Activated naive CD4-positive, alpha-beta T cell treated with anti-CD3 and anti-CD28 coated beads, Interleukin-2, amount 50 U/mL, for 16 hours (primary cell): Measurements from ENCODE around the gene NFATC1.

ENCODE experiments used
- DNase-seq: peaks from one replicate; pipeline ENCODE4 v3.0.0-alpha.2; 2020

NFATC1 gene

GRCh38 chr18:79459946-79460480 lies 64.3 kb downstream of the NFATC1 start:
- DNase-seq = no peak

GRCh38 chr18:79460481-79461300 lies 65.0 kb downstream of the NFATC1 start:
- DNase-seq = no peak

GRCh38 chr18:79461627-79462026 lies 65.9 kb downstream of the NFATC1 start:
- DNase-seq = no peak

GRCh38 chr18:79463424-79463960 lies 67.8 kb downstream of the NFATC1 start:
- no peak for DNase-seq

GRCh38 chr18:79465392-79465991 lies 69.8 kb downstream of the NFATC1 start:
- DNase-seq = no peak

DNA sequence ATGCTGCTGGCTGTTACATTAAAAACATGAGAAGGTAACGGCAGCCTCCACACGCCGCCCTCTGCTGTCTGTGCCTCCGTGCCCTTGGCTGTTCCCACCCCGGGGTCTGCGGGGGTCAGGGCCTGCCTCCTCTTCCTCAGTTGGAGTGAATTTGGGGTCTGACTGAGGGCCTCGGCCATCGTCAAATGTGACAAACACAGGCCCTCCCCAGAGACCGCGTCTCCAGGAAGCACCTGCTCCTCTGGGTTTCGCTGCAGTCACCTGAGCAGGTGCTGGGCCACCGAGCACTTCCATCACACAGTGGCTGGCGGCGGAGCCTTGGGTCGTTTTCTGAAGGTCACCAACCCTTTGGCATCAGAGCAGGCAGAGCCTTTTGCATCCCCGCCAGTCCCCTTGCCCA lies 70.9 kb downstream of the NFATC1 start:
- no peak for DNase-seq

DNA sequence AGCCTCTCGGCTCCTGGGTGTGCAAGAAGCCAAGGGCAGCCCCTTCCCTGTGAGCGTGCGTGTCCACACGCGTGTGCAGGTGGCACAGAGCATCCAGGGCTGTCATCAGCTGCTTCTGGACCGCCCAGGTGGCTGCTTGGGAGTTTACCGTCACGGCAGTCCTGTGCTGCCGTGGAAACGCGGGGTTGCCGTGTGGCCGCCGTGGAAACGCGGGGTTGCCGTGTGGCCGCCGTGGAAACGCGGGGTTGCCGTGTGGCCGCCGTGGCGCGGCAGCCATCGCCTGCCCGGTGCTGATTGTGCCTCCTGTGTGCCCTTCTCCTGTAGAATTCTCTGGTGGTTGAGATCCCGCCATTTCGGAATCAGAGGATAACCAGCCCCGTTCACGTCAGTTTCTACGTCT lies 71.4 kb downstream of the NFATC1 start:
- no peak for DNase-seq

GRCh38 chr18:79468119-79468789 lies 72.5 kb downstream of the NFATC1 start:
- no peak for DNase-seq

GRCh38 chr18:79469309-79469708 lies 73.6 kb downstream of the NFATC1 start:
- DNase-seq = no peak

DNA sequence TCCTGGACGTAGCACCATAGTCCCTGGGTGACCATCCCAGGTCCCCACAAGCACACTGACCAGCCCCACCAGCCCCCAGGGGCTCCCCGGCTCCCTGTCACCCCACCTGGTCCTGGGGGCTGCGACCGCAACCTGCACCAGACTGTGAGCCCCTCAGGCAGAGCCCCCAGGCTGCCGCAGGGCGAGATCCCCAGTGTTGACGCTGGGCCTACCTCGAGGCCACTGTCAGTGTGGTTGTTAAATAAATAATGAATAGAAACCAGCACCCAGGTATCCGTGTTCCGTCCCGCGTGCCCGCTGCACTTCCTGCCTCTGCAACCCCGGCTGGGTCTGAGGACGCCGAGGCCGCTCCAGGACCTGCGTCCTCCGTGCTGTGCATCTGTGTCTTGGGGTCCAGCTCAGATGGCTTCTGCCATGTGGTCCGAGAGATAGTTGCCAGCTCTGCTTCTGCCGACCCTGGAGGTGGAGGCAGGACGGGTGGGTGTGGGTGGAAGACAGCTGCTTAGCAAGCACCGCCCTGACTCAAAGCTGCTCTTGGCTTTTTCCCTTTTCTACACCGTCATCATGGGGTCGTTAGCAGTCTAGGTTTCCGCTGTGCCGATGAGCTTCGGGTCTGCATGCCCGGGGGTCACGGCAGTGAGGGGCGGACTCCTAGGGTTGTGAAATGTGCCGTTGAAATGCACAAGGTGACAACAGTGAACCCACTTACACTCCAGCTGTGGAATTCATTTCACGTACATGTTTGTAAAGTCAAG lies 74.2 kb downstream of the NFATC1 start:
- DNase-seq = no peak

DNA sequence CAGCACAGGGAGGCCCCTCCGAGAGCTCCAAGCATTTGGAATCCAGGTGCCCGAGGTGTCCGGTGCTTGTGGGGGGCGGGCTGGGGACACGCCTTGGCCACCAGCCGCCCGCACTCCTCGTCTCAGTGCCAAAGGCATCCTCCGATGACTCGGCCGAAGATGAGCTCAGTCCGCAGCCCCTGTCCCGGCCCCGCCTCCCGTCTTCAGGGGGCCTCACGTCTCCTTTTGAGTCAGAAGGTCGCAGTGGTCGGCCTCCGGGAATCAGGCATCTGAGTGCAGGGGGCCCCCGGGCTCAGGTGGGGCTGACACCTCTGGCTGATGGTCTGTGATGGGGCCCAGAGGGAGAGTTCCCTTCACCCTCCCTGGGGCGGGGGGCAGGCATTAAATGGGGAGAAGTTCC lies 74.8 kb downstream of the NFATC1 start:
- DNase-seq = no peak

GRCh38 chr18:79471046-79471445 lies 75.3 kb downstream of the NFATC1 start:
- DNase-seq = no peak

DNA sequence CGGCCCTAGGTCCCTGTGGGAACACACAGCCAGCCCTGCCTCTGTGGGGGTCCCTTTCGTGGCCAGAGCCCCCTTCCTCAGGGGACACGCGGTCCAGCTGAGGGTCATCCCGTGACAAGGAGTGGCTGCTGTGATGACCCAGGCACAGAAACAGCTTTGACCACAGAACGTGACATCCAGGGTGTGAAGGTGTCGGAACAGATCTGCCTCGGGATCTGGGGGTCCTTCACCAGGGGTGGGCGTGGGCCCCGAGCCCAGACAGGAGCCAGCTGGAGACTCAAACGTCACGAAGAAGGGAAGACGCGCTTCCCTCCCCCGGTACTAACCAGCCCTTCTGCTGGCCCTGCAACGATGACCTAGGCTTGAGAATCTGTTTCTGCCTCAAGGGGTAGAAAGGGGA lies 75.9 kb downstream of the NFATC1 start:
- DNase-seq = no peak

- no peak for DNase-seq
Observed at GRCh38 chr18:79472176-79472575, 76.4 kb downstream of the NFATC1 start.

DNA sequence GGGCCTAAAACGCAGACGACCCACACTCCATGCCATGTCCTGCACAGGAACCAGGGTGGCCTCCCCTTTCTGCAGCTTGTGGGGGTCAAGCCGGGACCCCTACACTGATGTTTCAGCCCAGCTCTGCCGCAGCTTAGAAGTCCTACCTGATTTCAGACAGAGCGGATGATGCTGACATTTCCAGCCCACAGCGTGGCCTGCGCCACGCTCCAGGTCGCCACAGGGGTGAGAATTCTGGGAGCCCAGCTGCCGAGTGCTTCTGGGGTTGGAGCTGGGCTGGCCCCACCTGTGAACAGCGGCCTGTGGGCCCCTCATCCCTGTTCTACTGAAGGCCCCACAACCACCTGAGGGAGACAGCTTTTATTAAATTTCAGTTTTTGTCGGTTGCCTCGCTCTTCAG lies 77.2 kb downstream of the NFATC1 start:
- no peak for DNase-seq

DNA sequence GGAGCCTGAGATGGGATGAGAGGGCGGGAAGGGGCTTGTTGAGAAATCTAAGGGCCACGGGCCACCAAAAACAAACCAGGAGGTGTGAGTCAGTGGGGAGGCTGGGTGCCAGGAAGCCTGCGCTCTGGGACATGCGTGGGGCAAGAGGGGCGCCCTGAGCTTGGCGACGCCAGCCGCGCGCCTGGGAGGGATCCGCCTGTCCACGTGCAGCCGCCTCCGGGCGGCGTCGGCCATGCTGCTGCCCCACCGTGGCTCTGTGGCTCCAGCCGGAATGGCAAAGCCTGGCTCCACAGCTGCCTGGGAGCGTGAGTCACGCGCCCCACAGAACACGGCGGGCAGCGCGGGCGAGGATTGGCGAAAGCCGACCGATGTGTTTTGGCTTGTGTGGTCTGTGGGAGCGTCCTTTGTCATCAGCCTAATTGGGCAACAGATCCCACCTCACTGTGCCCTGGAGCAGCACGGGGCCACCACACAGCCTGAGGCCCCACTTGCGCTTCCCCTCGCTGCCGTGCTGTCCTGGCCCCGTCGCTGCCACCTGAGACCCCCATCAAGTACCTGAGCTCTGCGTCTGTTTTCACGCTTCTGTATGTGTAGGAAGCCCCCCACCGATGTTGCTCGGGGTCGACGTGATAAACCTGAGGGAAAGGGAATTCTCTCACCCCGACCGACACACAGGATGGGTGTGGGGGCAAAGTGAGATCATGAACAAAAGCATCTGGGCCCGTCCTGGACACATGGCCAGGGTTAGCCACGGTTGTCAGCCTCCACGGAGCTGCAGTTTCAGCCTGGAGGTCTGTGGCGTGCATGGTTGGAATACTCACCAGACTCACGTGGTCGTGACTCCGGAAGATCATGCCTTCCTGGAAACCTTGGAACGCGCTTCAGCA lies 80.5 kb downstream of the NFATC1 start:
- DNase-seq = no peak

- DNase-seq = no peak
Observed at GRCh38 chr18:79476918-79477571, 81.3 kb downstream of the NFATC1 start.

DNA sequence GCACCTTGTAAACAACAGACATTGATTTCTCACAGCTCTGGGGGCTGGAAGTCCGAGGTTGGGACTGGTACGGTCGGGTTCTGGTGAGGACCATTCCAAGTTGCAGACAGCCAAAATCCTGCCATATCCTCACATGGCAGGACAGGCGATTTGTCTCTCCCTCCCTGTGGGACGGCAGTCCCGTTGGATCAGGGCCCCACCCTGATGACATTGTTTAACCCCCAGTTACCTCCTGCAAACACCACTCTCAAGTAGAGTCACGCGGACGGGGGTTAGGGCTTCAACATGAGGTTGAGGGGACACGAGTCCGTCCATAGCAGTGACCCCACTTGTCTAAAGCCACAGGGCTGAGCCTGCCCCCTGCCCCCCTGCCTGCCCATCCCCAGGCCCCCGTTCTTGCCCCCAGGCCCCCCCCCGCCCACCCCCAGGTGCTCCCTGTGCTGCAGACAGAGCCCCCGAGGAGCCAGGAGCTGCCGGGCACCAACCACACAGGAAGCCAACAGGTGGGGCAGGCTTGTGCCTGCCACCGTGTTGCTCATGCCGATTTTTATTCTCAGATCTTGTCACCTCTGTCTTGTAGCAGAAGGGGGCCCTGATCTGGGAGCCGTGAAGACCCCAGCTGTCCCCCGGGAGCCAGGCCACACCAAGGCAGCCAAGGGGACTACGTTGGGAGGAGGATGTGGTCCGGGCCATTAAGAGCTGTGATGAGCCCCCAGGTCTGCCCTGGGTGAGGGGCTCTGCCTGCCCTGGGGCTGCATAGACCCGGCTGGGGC lies 82.2 kb downstream of the NFATC1 start:
- no peak for DNase-seq

- DNase-seq = no peak
Observed at GRCh38 chr18:79478484-79479115, 82.9 kb downstream of the NFATC1 start.
